ENCODE results near the gene C19orf25. TPM values are rescaled to one million over a fixed set of nuclear protein-coding genes. Genes with fewer than 3 reads are reported as not detected.

Gene C19orf25
- total and polyA plus RNA-seq, 2 of the 13 experiments (the other 11 are each of a cell fraction or from before 2014, with no cell fraction given) = 14.2 to 32.4 TPM

- TF ChIP-seq, protein P1, sequence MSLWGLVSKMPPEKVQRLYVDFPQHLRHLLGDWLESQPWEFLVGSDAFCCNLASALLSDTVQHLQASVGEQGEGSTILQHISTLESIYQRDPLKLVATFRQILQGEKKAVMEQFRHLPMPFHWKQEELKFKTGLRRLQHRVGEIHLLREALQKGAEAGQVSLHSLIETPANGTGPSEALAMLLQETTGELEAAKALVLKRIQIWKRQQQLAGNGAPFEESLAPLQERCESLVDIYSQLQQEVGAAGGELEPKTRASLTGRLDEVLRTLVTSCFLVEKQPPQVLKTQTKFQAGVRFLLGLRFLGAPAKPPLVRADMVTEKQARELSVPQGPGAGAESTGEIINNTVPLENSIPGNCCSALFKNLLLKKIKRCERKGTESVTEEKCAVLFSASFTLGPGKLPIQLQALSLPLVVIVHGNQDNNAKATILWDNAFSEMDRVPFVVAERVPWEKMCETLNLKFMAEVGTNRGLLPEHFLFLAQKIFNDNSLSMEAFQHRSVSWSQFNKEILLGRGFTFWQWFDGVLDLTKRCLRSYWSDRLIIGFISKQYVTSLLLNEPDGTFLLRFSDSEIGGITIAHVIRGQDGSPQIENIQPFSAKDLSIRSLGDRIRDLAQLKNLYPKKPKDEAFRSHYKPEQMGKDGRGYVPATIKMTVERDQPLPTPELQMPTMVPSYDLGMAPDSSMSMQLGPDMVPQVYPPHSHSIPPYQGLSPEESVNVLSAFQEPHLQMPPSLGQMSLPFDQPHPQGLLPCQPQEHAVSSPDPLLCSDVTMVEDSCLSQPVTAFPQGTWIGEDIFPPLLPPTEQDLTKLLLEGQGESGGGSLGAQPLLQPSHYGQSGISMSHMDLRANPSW (CRISPR knock-in tag; IDR thresholded peaks at IDR 0.05; ENCODE audit: borderline replicate concordance) = no peak
These were observed 45.9 kb upstream of the C19orf25 start (continued) for GRCh38 chr19:1524972-1525325.

- CTCF ChIA-PET (ENCODE audit: low intra/inter-chr PET ratio, low total read pairs) = no interaction called here
- POLR2A ChIA-PET = no interaction called here
- intact Hi-C loops (cut with micrococcal nuclease; ENCODE audit: unreplicated experiment) = no loop called here
- FAIRE-seq = peak; percentile 21
- WGBS (ENCODE audit: low lambda C conversion rate) = 68% methylated on average over 44 of the region's 49 CpGs
- DNase-seq (ENCODE audit: low spot score) = no peak
- Histone ChIP-seq H3K4me2 (ENCODE audit: low read depth, low read length) (no peak overlapping the region), H3K4me1 (ENCODE audit: insufficient read depth, low read length) (peaks cover 20% of the 10 kb centered on the region), H3K79me2 (ENCODE audit: insufficient read depth, low read length) (no peaks in the 10 kb centered on the region), H3K4me3 (replicated peaks in 1 of 3; ENCODE audit: insufficient read depth in 1 of 3, low read depth in 2 of 3, low read length in 3 of 3) (no peak overlapping the region), H3K9ac (ENCODE audit: insufficient read depth, low read depth, low read length) (no peak overlapping the region), H3K36me3 (replicated peaks in 1 of 2; ENCODE audit: control insufficient read depth in 1 of 2, insufficient read depth in 2 of 2, low read length in 2 of 2) (no peaks in the 10 kb centered on the region), H2AFZ (ENCODE audit: low read length) (no peak overlapping the region), H3K27me3 (ENCODE audit: control insufficient read depth in 1 of 2, insufficient read depth in 2 of 2, low read length in 2 of 2) (peaks cover 30 to 60% of the 10 kb centered on the region in 2 experiments), H3K9me3 (ENCODE audit: low read length) (no peaks in the 10 kb centered on the region), H3K27ac (ENCODE audit: extremely low read length, insufficient read depth, low read length) (no peak overlapping the region), H4K20me1 (ENCODE audit: insufficient read depth, low read length) (no peaks in the 10 kb centered on the region)
- in situ Hi-C loops (cut with HindIII; ENCODE audit: extremely low pct_ligation_motif_present, low pct_unique_long_range_greater_than_20kb) = no loop called here
- BruUV-seq (replicated peaks) = no TSS peak
- no peak for ATAC-seq
- TF ChIP-seq KDM1A (CRISPR knock-in tag; IDR thresholded peaks at IDR 0.05) (no peak), MIXL1 (CRISPR knock-in tag; IDR thresholded peaks at IDR 0.05) (no peak), AGO2 (optimal IDR thresholded peaks at IDR 0.05; ENCODE audit: low read depth, low read length) (peak; percentile 31), AKAP8 (CRISPR knock-in tag; IDR thresholded peaks at IDR 0.05) (peak; percentile 67; the same call in 1 of the 2 replicates), RBM22 (optimal IDR thresholded peaks at IDR 0.05; ENCODE audit: low read length) (no peak), HNRNPUL1 (IDR thresholded peaks at IDR 0.05; ENCODE audit: low read depth, low read length) (no peak), MZF1 (CRISPR knock-in tag; IDR thresholded peaks at IDR 0.05; ENCODE audit: borderline replicate concordance) (no peak), BORCS8-MEF2B (CRISPR knock-in tag; IDR thresholded peaks at IDR 0.05) (no peak), ZNF567 (CRISPR knock-in tag; IDR thresholded peaks at IDR 0.05; ENCODE audit: borderline replicate concordance) (no peak), FOXA1 (IDR thresholded peaks at IDR 0.05) (peak; percentile 42; the same call in 1 of the 2 replicates), FOXA1 (CRISPR knock-in tag; IDR thresholded peaks at IDR 0.05) (no peak)
- TF ChIP-seq, protein P2, sequence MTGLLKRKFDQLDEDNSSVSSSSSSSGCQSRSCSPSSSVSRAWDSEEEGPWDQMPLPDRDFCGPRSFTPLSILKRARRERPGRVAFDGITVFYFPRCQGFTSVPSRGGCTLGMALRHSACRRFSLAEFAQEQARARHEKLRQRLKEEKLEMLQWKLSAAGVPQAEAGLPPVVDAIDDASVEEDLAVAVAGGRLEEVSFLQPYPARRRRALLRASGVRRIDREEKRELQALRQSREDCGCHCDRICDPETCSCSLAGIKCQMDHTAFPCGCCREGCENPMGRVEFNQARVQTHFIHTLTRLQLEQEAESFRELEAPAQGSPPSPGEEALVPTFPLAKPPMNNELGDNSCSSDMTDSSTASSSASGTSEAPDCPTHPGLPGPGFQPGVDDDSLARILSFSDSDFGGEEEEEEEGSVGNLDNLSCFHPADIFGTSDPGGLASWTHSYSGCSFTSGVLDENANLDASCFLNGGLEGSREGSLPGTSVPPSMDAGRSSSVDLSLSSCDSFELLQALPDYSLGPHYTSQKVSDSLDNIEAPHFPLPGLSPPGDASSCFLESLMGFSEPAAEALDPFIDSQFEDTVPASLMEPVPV (CRISPR knock-in tag; IDR thresholded peaks at IDR 0.05) = no peak
These were observed 45.4 kb upstream of the C19orf25 start for GRCh38 chr19:1524287-1524971.
